ENCODE results near the gene UBAP2L. TPM values are rescaled to one million over a fixed set of nuclear protein-coding genes. Genes with fewer than 3 reads are reported as not detected.
"Not testable (repeated sequence)": the region's sequence is repeated elsewhere in the genome, so short reads cannot be mapped to it uniquely, and the experiment has no call there.

Gene UBAP2L
- total RNA-seq, 1 donor from 2014 or later = 61.7 TPM

GRCh38 chr1:154192476-154192875 is 28.3 kb upstream of the UBAP2L start:
- no peak for DNase-seq (ENCODE audit: low read depth)
- H3K36me3 ChIP-seq (ENCODE audit: control insufficient read depth, insufficient read depth, low read length) = no peaks in the 10 kb centered on the region
- TF ChIP-seq CTCF (IDR thresholded peaks at IDR 0.05; ENCODE audit: insufficient read depth, low read length, poor library complexity, severe bottlenecking) = no peak
- H3K4me3 ChIP-seq (ENCODE audit: low read depth, low read length) = no peak overlapping the region
- H3K27me3 ChIP-seq (ENCODE audit: control insufficient read depth, insufficient read depth, low read length) = peaks cover 14% of the 10 kb centered on the region

- H3K36me3 ChIP-seq (ENCODE audit: control insufficient read depth, insufficient read depth, low read length) = no peaks in the 10 kb centered on the region
- DNase-seq (ENCODE audit: low read depth) = no peak
- no peak overlapping the region for H3K4me3 ChIP-seq (ENCODE audit: low read depth, low read length)
- peaks cover 14% of the 10 kb centered on the region for H3K27me3 ChIP-seq (ENCODE audit: control insufficient read depth, insufficient read depth, low read length)
- no peak for TF ChIP-seq CTCF (IDR thresholded peaks at IDR 0.05; ENCODE audit: insufficient read depth, low read length, poor library complexity, severe bottlenecking)
Observed at GRCh38 chr1:154193821-154194220, 26.9 kb upstream of the UBAP2L start.

GRCh38 chr1:154198756-154199562 is 21.8 kb upstream of the UBAP2L start:
- TF ChIP-seq CTCF (IDR thresholded peaks at IDR 0.05; ENCODE audit: insufficient read depth, low read length, poor library complexity, severe bottlenecking) = peak; percentile 62
- H3K27me3 ChIP-seq (ENCODE audit: control insufficient read depth, insufficient read depth, low read length) = peaks cover 4% of the 10 kb centered on the region
- no peak overlapping the region for H3K4me3 ChIP-seq (ENCODE audit: low read depth, low read length)
- H3K36me3 ChIP-seq (ENCODE audit: control insufficient read depth, insufficient read depth, low read length) = no peaks in the 10 kb centered on the region
- no peak for DNase-seq (ENCODE audit: low read depth)

- no peak for TF ChIP-seq CTCF (IDR thresholded peaks at IDR 0.05; ENCODE audit: insufficient read depth, low read length, poor library complexity, severe bottlenecking)
- no peak overlapping the region for H3K4me3 ChIP-seq (ENCODE audit: low read depth, low read length)
- H3K36me3 ChIP-seq (ENCODE audit: control insufficient read depth, insufficient read depth, low read length) = no peaks in the 10 kb centered on the region
- H3K27me3 ChIP-seq (ENCODE audit: control insufficient read depth, insufficient read depth, low read length) = peaks cover under 1% of the 10 kb centered on the region
- DNase-seq (ENCODE audit: low read depth) = no peak
Observed at GRCh38 chr1:154199563-154199879, 21.2 kb upstream of the UBAP2L start.

GRCh38 chr1:154205778-154206177 is 15.0 kb upstream of the UBAP2L start:
- not testable (repeated sequence) for DNase-seq (ENCODE audit: low read depth); H3K27me3 ChIP-seq (ENCODE audit: control insufficient read depth, insufficient read depth, low read length); H3K4me3 ChIP-seq (ENCODE audit: low read depth, low read length); H3K36me3 ChIP-seq (ENCODE audit: control insufficient read depth, insufficient read depth, low read length)

- no peak within 1 kb of the TSS for H3K4me3 ChIP-seq (ENCODE audit: low read depth, low read length)
- peaks cover 4% of the 10 kb centered on the region for H3K36me3 ChIP-seq (ENCODE audit: control insufficient read depth, insufficient read depth, low read length)
- no peak for DNase-seq (ENCODE audit: low read depth)
- H3K27me3 ChIP-seq (ENCODE audit: control insufficient read depth, insufficient read depth, low read length) = no peaks in the 10 kb centered on the region
- no peak for TF ChIP-seq CTCF (IDR thresholded peaks at IDR 0.05; ENCODE audit: insufficient read depth, low read length, poor library complexity, severe bottlenecking)
Observed at GRCh38 chr1:154206196-154206595, 14.6 kb upstream of the UBAP2L start, which contains the start of gene CFAP141. TSS of gene CFAP141 (minus strand) at chr1:154206333. CDS start at chr1:154206307, 26 bp downstream.

All from kidney epithelial cell (primary cell).